NCI-H2107 treated with DMSO at 0.1 percent for 48 hours (cell line): Measurements from ENCODE around the gene ANXA6.

ENCODE experiments used
- DNase-seq: peaks from one replicate; lab custom pipeline; 2025; ENCODE audit not compliant: unreplicated experiment; lab: John Stamatoyannopoulos, UW

Gene ANXA6

GRCh38 chr5:151130922-151131891, 26.4 kb downstream of the ANXA6 start:
- DNase-seq, result no peak

- no peak for DNase-seq
Measured at GRCh38 chr5:151130235-151130921, 27.2 kb downstream of the ANXA6 start.

- no peak for DNase-seq
Measured at GRCh38 chr5:151128817-151129216, 28.8 kb downstream of the ANXA6 start.

GRCh38 chr5:151127926-151128325, 29.7 kb downstream of the ANXA6 start:
- no peak for DNase-seq

DNA sequence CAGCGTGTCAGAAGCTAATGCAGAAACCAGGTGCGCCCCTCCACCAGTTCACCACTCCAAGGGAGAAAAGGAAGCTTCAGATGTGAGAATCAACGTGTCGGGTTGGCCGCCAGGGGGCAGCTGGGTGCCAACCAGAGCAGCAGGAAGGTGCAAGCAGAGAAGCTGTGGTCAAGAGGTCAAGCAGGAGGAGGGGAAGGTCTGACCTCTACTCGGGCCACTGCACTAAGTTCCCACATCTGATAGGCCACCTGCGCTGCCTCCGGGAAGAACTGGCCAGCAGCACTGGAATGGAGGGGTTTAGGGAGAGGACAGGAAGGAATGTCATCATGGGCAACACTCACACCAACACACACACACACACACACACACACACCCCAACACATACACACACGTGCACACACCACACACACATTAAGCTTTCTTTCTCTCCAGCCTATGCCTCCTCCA, 31.4 kb downstream of the ANXA6 start:
- DNase-seq, result no peak

- no peak for DNase-seq
Measured at GRCh38 chr5:151125421-151125820, 32.2 kb downstream of the ANXA6 start.

- DNase-seq, result peak; percentile 83
Measured at GRCh38 chr5:151123897-151124751, 33.5 kb downstream of the ANXA6 start.

DNA sequence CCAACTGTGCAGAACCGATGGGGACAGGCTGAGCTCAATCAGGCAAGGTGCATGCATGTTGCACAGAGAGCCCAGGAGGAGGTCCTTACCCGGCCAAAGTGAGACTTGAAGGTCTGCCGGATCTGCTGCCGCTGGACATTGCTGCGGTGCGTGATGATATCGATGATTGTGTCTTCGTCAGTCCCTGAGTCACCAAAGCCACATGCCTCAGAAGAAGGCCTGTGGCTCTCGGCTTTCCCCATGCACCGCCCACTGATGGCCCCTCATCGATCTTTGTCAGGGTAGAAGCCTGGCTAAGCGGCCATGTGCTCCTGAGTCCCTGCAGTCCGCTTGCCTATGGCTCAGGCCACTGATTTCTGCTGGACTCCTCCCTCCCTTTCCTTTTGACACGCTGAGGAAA, 34.8 kb downstream of the ANXA6 start:
- no peak for DNase-seq

DNA sequence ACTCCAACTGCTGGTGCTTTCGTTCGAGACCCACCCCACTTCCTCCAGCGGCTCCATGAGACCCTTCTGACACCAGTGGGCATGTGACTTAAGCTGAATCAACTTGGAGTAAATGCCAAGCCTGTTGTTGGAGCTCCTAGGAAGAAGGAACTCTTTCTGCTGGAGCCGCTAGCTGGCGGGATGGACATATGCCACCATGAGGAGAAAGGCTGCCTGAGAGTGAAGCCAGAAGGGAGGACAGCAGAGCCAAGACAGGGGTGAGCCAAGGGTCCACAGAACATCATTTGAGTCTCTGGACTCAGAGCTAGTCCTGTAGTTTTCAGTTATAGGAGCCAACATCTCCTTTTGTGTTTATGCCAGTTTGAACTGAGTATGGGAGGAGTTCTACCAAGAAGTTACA, 35.9 kb downstream of the ANXA6 start:
- DNase-seq, result no peak

DNA sequence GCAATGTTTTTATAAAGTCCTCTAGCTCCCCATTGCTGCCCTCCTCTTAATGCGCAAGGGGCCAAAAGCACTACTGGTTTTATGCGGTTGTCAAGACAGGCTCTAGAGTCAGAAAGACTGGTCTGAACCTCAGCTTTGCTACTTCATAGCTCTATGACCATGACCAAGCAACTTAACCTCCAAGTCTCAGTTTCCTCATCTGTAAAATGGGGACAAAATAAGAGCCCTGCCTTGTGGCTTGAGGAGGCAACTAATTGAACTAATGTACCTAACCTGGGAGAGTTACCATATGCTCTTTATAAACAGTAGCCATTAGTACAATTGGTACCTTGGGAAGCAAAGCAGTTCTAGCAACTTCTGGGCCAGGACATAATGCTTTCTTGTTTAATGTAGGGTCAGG, 36.5 kb downstream of the ANXA6 start:
- no peak for DNase-seq

DNA sequence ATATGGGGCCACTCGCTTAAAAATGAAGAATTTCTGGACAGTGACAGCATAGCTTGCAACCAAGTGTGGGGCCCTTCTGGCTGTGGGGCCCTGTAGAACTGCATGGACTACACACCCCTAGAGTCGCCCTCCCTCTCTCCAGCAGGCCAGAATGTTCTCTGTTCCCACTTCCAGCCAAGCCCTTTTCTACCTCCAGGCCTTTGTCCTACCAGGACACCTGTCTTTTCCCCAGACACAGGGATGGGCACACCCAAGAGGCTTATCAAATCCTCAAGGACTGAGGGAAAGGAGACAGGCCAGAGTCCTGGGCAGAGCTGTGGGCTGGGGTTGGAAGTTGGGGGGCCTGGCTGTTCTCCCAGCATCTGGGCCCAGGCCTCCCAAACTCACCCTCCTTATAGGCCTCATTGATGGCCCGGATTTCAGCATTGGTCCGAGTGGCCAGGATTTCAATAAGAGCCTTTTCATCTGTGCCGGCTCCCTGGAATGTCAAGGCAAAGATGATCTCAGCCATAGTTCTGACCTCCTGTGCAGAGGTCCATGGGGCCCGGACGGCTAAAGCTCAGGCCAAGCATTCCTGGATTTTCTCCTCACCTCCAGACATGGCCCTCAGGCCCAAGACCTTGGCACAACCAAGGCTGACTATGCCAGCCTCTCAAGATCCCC, 38.5 kb downstream of the ANXA6 start:
- no peak for DNase-seq

- DNase-seq, result peak; percentile 25
Measured at GRCh38 chr5:151115272-151115905, 42.2 kb downstream of the ANXA6 start.

DNA sequence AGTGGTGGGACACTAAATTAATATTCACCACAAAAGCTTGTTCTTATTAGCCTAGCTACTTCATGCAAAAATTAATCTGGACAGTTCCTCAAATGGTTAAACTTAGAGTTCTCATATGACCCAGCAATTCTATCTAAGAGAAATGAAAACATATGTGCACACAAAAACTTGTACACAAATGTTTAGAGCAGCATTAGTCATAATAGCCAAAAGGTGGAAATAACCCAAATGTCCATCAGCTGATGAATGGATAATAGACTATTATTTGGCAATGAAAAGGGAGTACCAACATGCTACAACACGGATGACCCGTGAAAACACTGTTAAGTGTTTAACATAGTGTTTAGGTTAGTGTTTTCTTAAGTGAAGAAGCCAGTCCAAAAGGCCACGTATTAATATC, 43.9 kb downstream of the ANXA6 start:
- no peak for DNase-seq

- no peak for DNase-seq
Measured at GRCh38 chr5:151110992-151111391, 46.6 kb downstream of the ANXA6 start.

DNA sequence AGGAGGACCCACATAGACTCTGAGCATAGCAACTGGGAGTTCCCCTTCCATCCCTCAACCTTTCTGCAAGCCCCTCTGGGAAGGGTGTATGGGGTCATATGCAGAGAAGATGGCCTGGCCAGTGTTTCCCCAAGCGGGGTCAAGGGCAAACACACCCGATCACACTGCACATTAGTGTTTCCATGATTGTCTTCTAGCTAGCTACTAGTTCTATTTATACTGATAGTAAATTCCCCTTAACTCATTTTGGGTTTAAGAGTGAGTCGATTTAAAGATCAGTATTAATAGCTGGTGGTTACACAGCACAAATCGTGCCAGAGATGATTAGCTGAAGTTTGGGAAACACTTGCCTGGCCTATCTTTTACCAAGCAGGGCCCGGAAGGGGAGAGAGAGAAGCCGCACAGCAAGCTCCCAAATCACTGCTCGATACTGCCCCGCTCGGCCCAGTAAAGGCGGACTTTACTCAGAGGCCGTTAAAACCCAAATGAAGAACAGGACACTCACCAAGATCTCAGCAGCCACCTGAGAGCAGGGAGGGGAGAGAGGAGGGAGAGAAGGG, 47.4 kb downstream of the ANXA6 start:
- DNase-seq, result no peak

GRCh38 chr5:151108566-151108965, 49.0 kb downstream of the ANXA6 start:
- DNase-seq, result no peak

GRCh38 chr5:151107738-151108520, 49.6 kb downstream of the ANXA6 start:
- no peak for DNase-seq

DNA sequence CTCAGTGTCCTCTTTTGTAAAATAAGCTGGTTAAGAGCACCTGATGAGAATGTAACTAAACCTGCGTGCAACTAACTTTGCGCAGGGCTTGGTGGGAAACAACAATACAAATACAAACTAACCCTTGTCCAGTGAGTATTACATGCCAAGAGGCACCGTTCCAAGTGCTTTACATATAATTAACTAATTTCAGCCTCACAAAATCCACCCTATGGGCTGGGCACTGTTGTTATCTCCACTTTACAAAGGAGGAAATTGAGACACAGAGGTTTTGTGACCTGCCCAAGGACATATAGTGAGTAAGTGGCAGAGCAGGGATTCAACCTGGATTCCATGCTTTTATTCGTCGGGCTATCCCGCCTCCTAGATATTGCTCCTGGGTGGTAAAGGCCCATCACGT, 50.5 kb downstream of the ANXA6 start:
- DNase-seq, result no peak

- no peak for DNase-seq
Measured at GRCh38 chr5:151106509-151106908, 51.1 kb downstream of the ANXA6 start.
